Spleen (tissue), 11 donors: ENCODE results near the gene RPL26. TPM values are rescaled to one million over a fixed set of nuclear protein-coding genes. Genes with fewer than 3 reads are reported as not detected.
"Not testable (repeated sequence)": the region's sequence is repeated elsewhere in the genome, so short reads cannot be mapped to it uniquely, and the experiment has no call there.

ENCODE experiments used
- DNase-seq: peaks from one replicate; pipeline ENCODE4 v3.0.0-alpha.2; 2020
- H3K27ac ChIP-seq, 8 donors: fragments of 200-600 bp; sonication (generic) in 7 of 8; 1 replicate in 4 of 8; 2 replicates in 4 of 8; pipeline versions ENCODE4 v1.5.0 to v1.8.0; 2016 to 2021; ENCODE audit warnings: inconsistent platforms in 4 of 8, mild to moderate bottlenecking in 4 of 8, moderate library complexity in 1 of 8
- H3K27me3 ChIP-seq, 7 donors: fragments of 200-600 bp; sonication (generic) in 6 of 7; replicated peaks in 1 of 7; 1 replicate in 4 of 7; 2 replicates in 3 of 7; pipeline versions ENCODE4 v1.5.0 to v1.8.0; 2016 to 2021; ENCODE audit warnings: inconsistent platforms in 3 of 7, mild to moderate bottlenecking in 1 of 7
- H3K36me3 ChIP-seq, 6 donors: fragments of 200-600 bp; sonication (generic) in 5 of 6; 1 replicate in 4 of 6; 2 replicates in 2 of 6; pipeline versions ENCODE4 v1.5.0 to v1.8.0; 2016 to 2021; ENCODE audit warnings: inconsistent platforms in 2 of 6
- H3K4me1 ChIP-seq, 6 donors: fragments of 200-600 bp; sonication (generic) in 5 of 6; 1 replicate in 3 of 6; 2 replicates in 3 of 6; pipeline versions ENCODE4 v1.5.0 to v1.8.0; 2016 to 2021; ENCODE audit warnings: inconsistent platforms in 3 of 6
- H3K4me3 ChIP-seq, 8 donors: fragments of 200-600 bp; sonication (generic) in 7 of 8; 1 replicate in 4 of 8; 2 replicates in 4 of 8; pipeline versions ENCODE4 v1.5.0 to v1.8.0; 2016 to 2021; ENCODE audit warnings: inconsistent platforms in 4 of 8, mild to moderate bottlenecking in 4 of 8, moderate library complexity in 2 of 8
- H3K9me3 ChIP-seq, 8 donors: fragments of 200-600 bp; sonication (generic) in 7 of 8; 1 replicate in 4 of 8; 2 replicates in 4 of 8; pipeline versions ENCODE4 v1.5.0 to v1.8.0; 2016 to 2021; ENCODE audit warnings: inconsistent platforms in 4 of 8
- CTCF ChIP-seq, 11 experiments: fragments of 200-600 bp in 7 of 11; fragments of 450-650 bp in 4 of 11; sonication (generic) in 4 of 11; IDR thresholded peaks in 8 of 11; conservative IDR thresholded peaks in 3 of 11; 1 replicate in 7 of 11; 2 replicates in 4 of 11; pipeline versions ENCODE4 v1.4.0 to v1.8.0; 2016 to 2021; ENCODE audit warnings: antibody characterized with exemption in 11 of 11, inconsistent platforms in 4 of 11, mild to moderate bottlenecking in 1 of 11
- POLR2A ChIP-seq, 3 donors: fragments of 450-650 bp; IDR thresholded peaks; one replicate each; pipeline ENCODE4 v1.5.1; 2017; ENCODE audit warnings: antibody characterized with exemption in 3 of 3, mild to moderate bottlenecking in 1 of 3
- POLR2AphosphoS5 ChIP-seq, 3 donors: sonication (generic); formaldehyde crosslinking; IDR thresholded peaks; one replicate each; pipeline ENCODE4 v1.5.1; 2017; ENCODE audit warnings: antibody characterized with exemption in 3 of 3
- WGBS, 5 donors: extraction: QIAGEN DNeasy Blood & Tissue Kit in 3 of 5; methylation state at CpG; one replicate each; pipeline versions ENCODE4 v1.1.5 to v1.1.7; 2013 to 2018; 5-methylcytosine and 5-hydroxymethylcytosine counted together
- intact Hi-C: fragments of 100-400 bp; cut with DNase I; formaldehyde crosslinking; loops from one replicate; pipeline ENCODE4 v1.15.0; 2023; ENCODE audit warnings: low total_unique reads
- polyA plus RNA-seq, 3 donors: library from polyadenylated mRNA; stranded (reverse); fragments of 200-250 nt; gene quantifications; one replicate each; pipeline ENCODE4 v1.2.1, GENCODE V29; 2013
- total RNA-seq, 7 donors: library from RNA; depleted of rRNA in 3 of 7; stranded (reverse); fragments of >200 nt in 3 of 7; fragmentation: NEBNext Ultra II Directional in 4 of 7; extraction: Animal tissue kit (Norgen Biotek cat#: 25700) in 4 of 7; gene quantifications; one replicate each; pipeline versions ENCODE4 v1.1.0 to v1.2.1, GENCODE V29; 2016 to 2021
- donor health status: healthy with polysubstance abuse.
- donor health status: DM: no; HTN: no; CAD: no; lungs with moderate emphysema.
- donor health status: DM: no; HTN: no; CAD: no.
- donor health status: Bipolar disorder and iron deficiency.
- donor health status: healthy.
- donor health status: DM: no; HTN: no; CAD: no.
- donor health status: DM: yes; HTN: yes; CAD: no.

Gene RPL26
- total and polyA plus RNA-seq, 10 donors, result 1,067 to 7,063 (median 3,227) TPM

- Histone ChIP-seq H3K4me1 (peaks cover 25 to 64% (median 52%) of the 10 kb centered on the region in 6 donors), H3K27me3 (no peaks in the 10 kb centered on the region), H3K9me3 (no peaks in the 10 kb centered on the region), H3K27ac (peak within 1 kb of the TSS; percentile 83 to 91 (median 86)), H3K4me3 (peak within 1 kb of the TSS; percentile 55 to 79 (median 68)), H3K36me3 (peaks cover 0 to 55% (median 45%) of the 10 kb centered on the region in 6 donors)
- intact Hi-C loops, result no loop called here
- peak; percentile 98 for DNase-seq
- 1 to 3% (median 2%) methylated on average over 24 to 41 of the region's 41 CpGs for WGBS, 5 donors
- TF ChIP-seq CTCF (IDR thresholded peaks at IDR 0.05 in 8 of 11, conservative IDR thresholded peaks at IDR 0.05 in 3 of 11), result peak; percentile 42 to 85 (median 73)
- TF ChIP-seq POLR2A (IDR thresholded peaks at IDR 0.05), result peak in 2 of 3 donors; percentile 23 to 47
- TF ChIP-seq POLR2AphosphoS5 (IDR thresholded peaks at IDR 0.05), result peak; percentile 90 to 96 (median 91)
These were observed 6.5 kb downstream of the RPL26 start, which contains the start of gene KRABD2 for GRCh38 chr17:8376271-8377067. Gene KRABD2, minus strand, starts transcription at chr17:8376704.

- no peak for DNase-seq
These were observed 7.2 kb downstream of the RPL26 start for GRCh38 chr17:8375738-8376259.

GRCh38 chr17:8373856-8374255 is 9.1 kb downstream of the RPL26 start:
- H3K27ac ChIP-seq, DNase-seq, H3K9me3 ChIP-seq, H3K27me3 ChIP-seq, H3K4me3 ChIP-seq, intact Hi-C loops: not testable (repeated sequence)
- H3K36me3 ChIP-seq, result peaks cover 0 to 51% (median 29%) of the 10 kb centered on the region in 6 donors
- peaks cover 10 to 50% (median 31%) of the 10 kb centered on the region in 6 donors for H3K4me1 ChIP-seq
- WGBS, 5 donors, result 94 to 97% (median 96%) methylated on average over 12 to 26 of the region's 26 CpGs

More at GRCh38 chr17:8375738-8376259, 7.2 kb downstream of the RPL26 start:
- peaks cover 18 to 57% (median 46%) of the 10 kb centered on the region in 6 donors for H3K4me1 ChIP-seq
- peak overlapping the region in 7 of 8 donors; percentile 83 to 91 (median 86) for H3K27ac ChIP-seq
- H3K36me3 ChIP-seq, result peaks cover 0 to 55% (median 39%) of the 10 kb centered on the region in 6 donors
- peak overlapping the region; percentile 55 to 79 (median 68) for H3K4me3 ChIP-seq
- TF ChIP-seq CTCF (IDR thresholded peaks at IDR 0.05 in 8 of 11, conservative IDR thresholded peaks at IDR 0.05 in 3 of 11), result no peak
- TF ChIP-seq POLR2AphosphoS5 (IDR thresholded peaks at IDR 0.05), result no peak
- no peak for TF ChIP-seq POLR2A (IDR thresholded peaks at IDR 0.05)
- 29 to 39% (median 36%) methylated on average over 18 of the region's 18 CpGs for WGBS, 5 donors
- intact Hi-C loops, result no loop called here
- no peaks in the 10 kb centered on the region for H3K9me3 ChIP-seq
- H3K27me3 ChIP-seq, result no peaks in the 10 kb centered on the region

- 92 to 97% (median 94%) methylated on average over 7 of the region's 7 CpGs for WGBS, 5 donors
- no peak overlapping the region for H3K4me3 ChIP-seq
- intact Hi-C loops, result no loop called here
- H3K27ac ChIP-seq, result no peak overlapping the region
- TF ChIP-seq CTCF (IDR thresholded peaks at IDR 0.05 in 8 of 11, conservative IDR thresholded peaks at IDR 0.05 in 3 of 11), result no peak
- TF ChIP-seq POLR2A (IDR thresholded peaks at IDR 0.05), result no peak
- H3K36me3 ChIP-seq, result peaks cover 0 to 46% (median 17%) of the 10 kb centered on the region in 6 donors
- H3K4me1 ChIP-seq, result peaks cover 10 to 37% (median 27%) of the 10 kb centered on the region in 6 donors
- H3K27me3 ChIP-seq, result no peaks in the 10 kb centered on the region
- H3K9me3 ChIP-seq, result no peaks in the 10 kb centered on the region
- no peak for DNase-seq
These were observed 10.6 kb downstream of the RPL26 start for GRCh38 chr17:8372422-8372821.
